SKM-1 treated with dmso at 0.1 percent for 144 hours (cell line): ENCODE data around the gene CHCHD4.

Source experiments
- DNase-seq: peaks from one replicate; lab custom pipeline; 2025; ENCODE audit not compliant: unreplicated experiment; lab: John Stamatoyannopoulos, UW

CHCHD4 gene

GRCh38 chr3:14150491-14151230 is 26.0 kb upstream of the CHCHD4 start:
- no peak for DNase-seq

GRCh38 chr3:14150078-14150477 is 25.4 kb upstream of the CHCHD4 start:
- no peak for DNase-seq

DNA sequence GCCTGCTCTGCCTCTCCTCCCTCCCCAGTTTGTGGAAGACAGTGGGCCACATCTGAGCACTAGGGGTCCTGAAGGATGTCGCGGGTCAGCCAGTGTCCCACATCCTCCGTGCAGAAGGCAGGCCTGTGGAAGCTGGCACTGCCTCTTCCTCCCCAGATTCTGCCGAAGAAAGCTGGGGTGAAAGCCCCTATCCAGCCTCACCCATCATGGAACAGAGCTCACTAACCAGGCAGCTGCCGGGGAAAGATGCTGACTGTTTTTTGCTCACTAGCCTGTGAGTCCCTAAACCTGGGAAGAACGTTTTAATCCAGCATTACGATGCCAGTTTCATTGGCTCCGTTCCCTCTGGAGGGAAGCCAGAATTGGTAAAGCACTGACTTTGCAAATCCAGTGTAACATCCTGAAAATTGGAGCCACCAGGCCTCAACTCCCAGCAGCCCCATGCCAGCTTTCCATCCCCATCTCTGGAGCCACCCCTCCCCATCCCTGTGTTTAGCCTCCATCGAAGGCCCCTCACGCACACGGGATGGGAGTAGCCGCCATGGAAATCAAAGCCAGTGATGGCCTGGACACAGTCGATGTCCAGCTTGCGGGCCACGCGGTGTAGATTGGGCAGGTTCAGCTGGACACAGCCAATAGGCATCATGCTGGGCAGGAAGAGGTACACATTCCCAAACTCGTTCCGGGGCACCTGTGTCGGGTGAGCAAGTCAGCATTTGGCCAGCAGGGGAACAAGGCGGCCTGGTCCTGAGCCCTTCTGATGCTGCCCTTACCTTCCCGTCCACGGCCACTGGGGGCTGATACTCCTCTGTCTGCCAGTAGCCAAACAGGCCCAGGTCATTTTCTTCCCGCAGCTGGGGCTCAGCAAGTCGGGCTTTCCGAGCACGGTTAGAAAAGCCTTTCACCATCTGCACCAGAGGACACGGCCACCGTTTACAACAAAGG is 23.6 kb upstream of the CHCHD4 start:
- DNase-seq: no peak

DNA sequence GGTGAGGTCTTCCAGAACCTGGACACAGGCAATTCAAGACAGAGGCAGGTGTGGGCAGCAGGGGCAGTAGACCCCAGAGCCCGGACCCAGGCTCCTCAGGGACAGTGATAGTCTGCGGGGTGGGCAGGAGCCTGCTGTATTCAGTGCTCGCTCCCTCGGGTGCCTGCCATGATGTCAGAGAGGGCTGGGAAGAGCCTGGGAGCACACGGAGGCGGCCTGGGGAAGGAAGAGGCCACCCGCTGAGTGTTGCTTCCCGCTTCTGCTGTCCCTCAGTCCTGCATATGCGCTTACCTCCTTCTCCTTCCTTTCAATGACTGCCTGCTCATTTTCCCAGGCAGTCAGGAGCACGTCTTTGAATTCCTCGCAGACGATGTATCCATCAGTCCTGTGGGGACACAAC is 22.9 kb upstream of the CHCHD4 start:
- DNase-seq: no peak

DNA sequence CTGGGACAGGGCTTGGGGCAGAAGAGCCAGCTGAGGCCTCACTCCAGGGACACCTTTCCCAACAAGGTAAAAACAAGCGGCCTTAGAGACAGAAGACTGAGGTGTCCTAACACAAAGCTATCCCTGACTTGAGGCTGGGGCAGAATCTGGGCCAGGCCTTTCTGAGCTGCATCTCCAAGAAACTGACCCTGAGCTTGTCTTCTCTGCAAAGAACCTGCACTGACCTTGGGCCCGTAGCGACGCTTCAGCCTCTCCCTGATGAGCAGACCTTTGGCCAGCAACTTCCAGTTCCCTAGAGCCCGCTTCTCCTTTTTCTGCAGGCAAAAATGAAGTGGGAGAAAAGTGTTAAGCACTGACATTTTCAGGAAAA is 22.4 kb upstream of the CHCHD4 start:
- DNase-seq: no peak

DNA sequence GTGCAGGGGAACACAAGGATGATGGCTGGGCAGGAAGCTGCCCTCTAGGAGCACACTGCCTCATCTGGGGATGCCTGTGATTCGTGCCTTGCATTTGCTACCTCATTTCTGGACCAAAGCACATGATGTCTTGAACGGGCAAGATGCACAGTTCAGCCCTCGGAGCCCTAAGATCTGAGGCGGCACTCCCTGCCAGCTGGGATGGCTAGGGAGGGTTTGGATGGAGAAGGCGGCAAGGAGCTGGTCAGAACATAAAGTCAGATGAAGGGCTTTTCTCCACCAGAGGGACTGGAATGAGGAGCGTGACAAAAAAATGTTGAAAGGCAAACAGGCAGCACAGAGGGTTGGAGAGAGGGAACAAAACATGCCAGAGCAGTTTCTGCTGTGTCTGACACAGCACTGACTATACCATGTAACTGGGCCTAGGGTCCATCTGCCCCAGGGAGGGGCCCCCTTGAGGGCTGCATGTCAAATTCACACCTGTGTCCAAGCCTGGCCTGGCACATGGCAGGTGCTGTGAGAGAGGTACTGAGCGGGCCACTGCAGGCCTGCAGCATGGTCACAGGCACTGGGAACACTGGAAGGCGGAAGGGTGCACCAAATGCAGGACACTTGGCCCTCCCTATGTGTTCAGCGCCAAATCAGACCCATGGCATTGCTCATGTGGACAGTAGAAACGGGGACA is 21.9 kb upstream of the CHCHD4 start:
- no peak for DNase-seq

GRCh38 chr3:14145670-14146380 is 21.2 kb upstream of the CHCHD4 start:
- no peak for DNase-seq

DNA sequence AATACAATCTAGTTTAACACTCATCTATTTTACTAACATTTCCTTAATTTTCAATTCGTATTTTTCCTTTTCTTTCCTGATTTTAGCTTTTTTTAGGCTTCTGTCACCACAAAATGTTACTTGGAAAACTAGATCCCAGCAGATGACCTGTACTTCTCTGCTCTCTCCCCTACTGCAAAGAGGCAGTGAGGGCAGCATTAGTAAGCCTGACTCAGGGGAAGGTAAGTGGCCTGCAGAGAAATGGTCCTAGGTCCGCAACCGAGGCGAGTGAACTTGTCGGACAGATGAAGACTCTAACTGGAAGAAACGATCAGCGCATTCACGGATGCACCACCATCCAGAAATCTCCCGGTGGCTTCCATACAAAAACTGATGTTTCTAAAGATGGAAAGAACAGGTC is 20.6 kb upstream of the CHCHD4 start:
- DNase-seq: no peak

- DNase-seq: peak; percentile 94
Observed at GRCh38 chr3:14144423-14145075, 19.9 kb upstream of the CHCHD4 start.

DNA sequence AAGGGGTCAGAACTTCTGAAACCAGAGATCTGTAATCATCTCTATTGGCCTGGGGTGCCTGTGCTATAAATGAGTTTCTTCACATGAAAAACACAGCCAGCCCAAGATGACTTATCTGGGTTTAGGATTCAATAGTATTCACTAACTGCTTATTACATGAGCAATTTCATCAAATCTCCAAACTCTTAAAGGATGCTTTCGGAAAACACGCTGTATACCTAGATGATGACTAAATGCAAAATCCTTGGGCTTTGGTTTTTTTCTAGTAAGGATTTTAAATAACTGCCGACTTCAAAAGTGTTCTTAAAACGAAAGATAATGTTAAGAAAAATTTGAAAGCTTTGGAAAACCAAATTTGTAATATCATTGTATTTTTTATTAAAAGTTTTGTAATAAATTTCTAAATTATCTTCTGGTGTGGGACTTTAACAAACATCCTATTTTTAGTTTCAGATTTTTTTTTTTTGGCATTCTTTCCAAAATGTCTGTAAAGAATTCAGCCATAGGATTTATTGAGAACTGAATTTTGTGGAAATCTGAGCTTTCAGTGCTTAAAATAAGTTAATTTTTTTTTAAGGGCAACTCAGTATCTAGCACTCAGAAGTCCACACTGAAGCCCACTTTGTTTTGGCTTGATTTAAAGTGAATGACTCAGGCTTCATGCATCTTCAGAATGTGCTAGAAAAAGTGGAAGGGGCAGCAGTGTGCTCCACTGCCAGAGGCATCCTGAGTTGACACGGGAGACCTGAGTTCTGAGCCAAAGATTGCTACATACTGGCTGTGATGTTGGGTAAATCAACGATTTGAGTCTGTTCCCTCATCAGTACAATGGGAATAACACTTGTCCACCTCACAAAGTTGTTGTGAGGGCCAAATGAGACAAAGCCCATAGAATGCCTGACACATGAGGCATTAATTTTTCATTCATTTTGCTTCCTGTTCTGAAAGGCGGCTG is 18.9 kb upstream of the CHCHD4 start:
- peak; percentile 23 for DNase-seq

DNA sequence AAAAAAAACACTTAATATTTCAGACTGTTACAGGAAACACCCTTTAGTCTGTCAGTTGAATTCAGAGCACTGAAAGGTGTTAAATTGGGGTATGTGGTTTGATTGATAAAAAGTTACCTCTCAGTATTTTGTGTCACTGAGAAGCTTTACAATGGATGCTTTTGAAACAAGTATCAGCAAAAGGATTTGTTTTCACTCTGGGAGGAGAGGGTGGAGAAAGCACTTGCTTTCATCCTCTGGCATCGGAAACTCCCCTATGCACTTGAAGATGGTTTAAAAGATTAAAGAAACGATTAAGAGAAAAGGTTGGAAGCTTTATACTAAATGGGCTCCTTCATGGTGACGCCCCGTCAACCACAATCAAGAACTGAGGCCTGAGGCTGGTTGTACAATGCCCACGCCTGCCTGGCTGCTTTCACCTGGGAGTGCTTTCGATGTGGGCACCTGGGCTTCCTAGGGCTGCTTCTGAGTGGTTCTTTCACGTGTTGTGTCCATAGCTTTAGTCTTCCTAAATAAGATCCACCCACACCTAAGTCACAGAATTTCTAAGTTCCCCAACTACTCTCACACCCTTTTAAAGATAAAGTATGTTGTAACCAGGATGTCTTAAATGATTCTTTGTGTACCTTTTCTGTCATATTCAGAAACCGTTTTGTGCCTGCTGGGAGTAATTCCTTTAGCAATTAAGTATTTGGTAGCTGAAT is 18.0 kb upstream of the CHCHD4 start:
- DNase-seq: no peak

GRCh38 chr3:14141602-14142341 is 17.1 kb upstream of the CHCHD4 start:
- DNase-seq: no peak

DNA sequence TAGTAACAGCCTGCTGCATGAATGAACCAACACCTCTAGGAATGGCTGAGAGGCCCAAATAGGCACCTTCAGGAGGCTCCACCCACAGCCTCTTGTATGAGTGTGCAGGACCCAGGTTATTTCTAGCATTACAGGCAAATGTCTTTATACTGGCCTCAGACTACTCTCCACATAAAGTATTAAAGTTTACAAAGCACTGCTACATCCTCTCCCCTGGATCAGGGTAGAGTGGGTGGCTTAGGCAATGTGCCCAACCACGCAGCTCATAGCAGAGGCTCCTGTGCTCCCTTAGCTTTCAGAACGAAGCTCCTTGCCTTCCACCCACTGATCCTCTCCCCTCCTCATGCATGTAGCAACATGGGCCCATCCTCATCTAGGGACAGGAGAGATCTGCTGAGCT is 16.5 kb upstream of the CHCHD4 start:
- DNase-seq: no peak

- no peak for DNase-seq
Observed at GRCh38 chr3:14140668-14141067, 16.0 kb upstream of the CHCHD4 start.

GRCh38 chr3:14139771-14140170 is 15.1 kb upstream of the CHCHD4 start:
- DNase-seq: no peak

GRCh38 chr3:14138878-14139655 is 14.4 kb upstream of the CHCHD4 start:
- no peak for DNase-seq

GRCh38 chr3:14138109-14138877 is 13.6 kb upstream of the CHCHD4 start:
- no peak for DNase-seq
